Measurements from ENCODE around the gene CNIH1. TPM values are rescaled to one million over a fixed set of nuclear protein-coding genes. Genes with fewer than 3 reads are reported as not detected.
"Not testable (repeated sequence)": the region's sequence is repeated elsewhere in the genome, so short reads cannot be mapped to it uniquely, and the experiment has no call there.

The CNIH1 gene
- total RNA-seq, 2 experiments from 2014 or later: 55.9 TPM

- H3K4me3 Mint-ChIP-seq: peak overlapping the region; percentile 45
- H3K4me3 ChIP-seq (ENCODE audit: low read length): no peak overlapping the region
- no peaks in the 10 kb centered on the region for H3K9me3 ChIP-seq (ENCODE audit: control insufficient read depth in 1 of 2, insufficient read depth in 1 of 2, low read length in 2 of 2)
- ChIA-PET CTCF (no interaction called here), POLR2A (interaction anchor here (0.6 to 1.2 kb wide), 2 partner anchors 46 to 142 kb away, joined by 3 to 4 read pairs; partner anchors contain the start of gene CNIH1)
- no peaks in the 10 kb centered on the region for H3K36me3 Mint-ChIP-seq (ENCODE audit: low read depth)
- H3K4me1 ChIP-seq (ENCODE audit: insufficient read depth, low read length): peaks cover 20% of the 10 kb centered on the region
- no peak overlapping the region for H3K27ac Mint-ChIP-seq
- no peaks in the 10 kb centered on the region for H3K9me3 Mint-ChIP-seq
- no peak for DNase-seq
- H3K4me1 Mint-ChIP-seq (ENCODE audit: low read depth): peaks cover 17% of the 10 kb centered on the region
- no peaks in the 10 kb centered on the region for H3K27me3 Mint-ChIP-seq
- no peaks in the 10 kb centered on the region for H3K27me3 ChIP-seq (ENCODE audit: control insufficient read depth in 1 of 2, insufficient read depth in 2 of 2, low read length in 2 of 2)
- H3K27ac ChIP-seq (ENCODE audit: low read depth in 1 of 2, low read length in 2 of 2): no peak overlapping the region
- intact Hi-C loops (cut with DNase I, micrococcal nuclease): loop anchor here (5.0 to 10.0 kb wide), 6 partner anchors 110 to 877 kb away; partner anchors contain the start of genes CGRRF1 (in 2 of the 2), FBXO34 (in 1 of the 2), MAPK1IP1L (in 1 of the 2) and SAMD4A (in 1 of the 2)
- TF ChIP-seq CTCF (IDR thresholded peaks at IDR 0.05): no peak
- no peaks in the 10 kb centered on the region for H3K36me3 ChIP-seq (ENCODE audit: insufficient read depth, low read length)
- ATAC-seq (ENCODE audit: poor library complexity): no peak
These were observed 45.9 kb downstream of the CNIH1 start for GRCh38 chr14:54395284-54395683.

GRCh38 chr14:54394596-54394995 lies 46.6 kb downstream of the CNIH1 start:
- TF ChIP-seq CTCF (IDR thresholded peaks at IDR 0.05): no peak
- Mint-ChIP-seq H3K36me3 (ENCODE audit: low read depth) (no peaks in the 10 kb centered on the region), H3K4me1 (ENCODE audit: low read depth) (peaks cover 17% of the 10 kb centered on the region), H3K27ac (no peak overlapping the region), H3K9me3 (no peaks in the 10 kb centered on the region), H3K4me3 (no peak overlapping the region), H3K27me3 (no peaks in the 10 kb centered on the region)
- ChIA-PET POLR2A (no interaction called here), CTCF (no interaction called here)
- ATAC-seq (ENCODE audit: poor library complexity): no peak
- intact Hi-C loops (cut with DNase I, micrococcal nuclease): loop anchor here in 1 of 2 experiments (10.0 kb wide), 1 partner anchor 110 kb away; the partner anchor contains the start of gene CGRRF1
- peaks cover 20% of the 10 kb centered on the region for H3K4me1 ChIP-seq (ENCODE audit: insufficient read depth, low read length)
- no peak for DNase-seq
- H3K36me3 ChIP-seq (ENCODE audit: insufficient read depth, low read length): no peaks in the 10 kb centered on the region
- H3K27ac ChIP-seq (ENCODE audit: low read depth in 1 of 2, low read length in 2 of 2): no peak overlapping the region
- no peaks in the 10 kb centered on the region for H3K9me3 ChIP-seq (ENCODE audit: control insufficient read depth in 1 of 2, insufficient read depth in 1 of 2, low read length in 2 of 2)
- no peaks in the 10 kb centered on the region for H3K27me3 ChIP-seq (ENCODE audit: control insufficient read depth in 1 of 2, insufficient read depth in 2 of 2, low read length in 2 of 2)
- H3K4me3 ChIP-seq (ENCODE audit: low read length): no peak overlapping the region

GRCh38 chr14:54392986-54393884 lies 47.9 kb downstream of the CNIH1 start:
- H3K9me3 ChIP-seq (ENCODE audit: control insufficient read depth in 1 of 2, insufficient read depth in 1 of 2, low read length in 2 of 2); H3K9me3 Mint-ChIP-seq; DNase-seq; H3K27ac Mint-ChIP-seq; POLR2A ChIA-PET; H3K27me3 ChIP-seq (ENCODE audit: control insufficient read depth in 1 of 2, insufficient read depth in 2 of 2, low read length in 2 of 2); H3K4me3 ChIP-seq (ENCODE audit: low read length); H3K4me3 Mint-ChIP-seq; H3K36me3 ChIP-seq (ENCODE audit: insufficient read depth, low read length); CTCF ChIA-PET; H3K27me3 Mint-ChIP-seq; H3K36me3 Mint-ChIP-seq (ENCODE audit: low read depth); ATAC-seq (ENCODE audit: poor library complexity); H3K27ac ChIP-seq (ENCODE audit: low read depth in 1 of 2, low read length in 2 of 2): not testable (repeated sequence)
- intact Hi-C loops (cut with DNase I, micrococcal nuclease): loop anchor here in 1 of 2 experiments (10.0 kb wide), 1 partner anchor 112 kb away; the partner anchor contains the start of gene CGRRF1
- H3K4me1 ChIP-seq (ENCODE audit: insufficient read depth, low read length): peaks cover 18% of the 10 kb centered on the region
- H3K4me1 Mint-ChIP-seq (ENCODE audit: low read depth): peaks cover 15% of the 10 kb centered on the region

Measured in CD4-positive, alpha-beta T cell (primary cell).